ENCODE results near the gene CPEB4.

CPEB4 gene

GRCh38 chr5:173859408-173860159, 28.6 kb upstream of the CPEB4 start:
- DNase-seq: no peak

- DNase-seq: no peak
Measured at GRCh38 chr5:173862047-173862477, 26.1 kb upstream of the CPEB4 start.

GRCh38 chr5:173863359-173863758, 24.8 kb upstream of the CPEB4 start:
- DNase-seq: no peak

GRCh38 chr5:173864126-173865050, 23.8 kb upstream of the CPEB4 start:
- DNase-seq: no peak

- DNase-seq: peak; percentile 91
Measured at GRCh38 chr5:173866243-173866857, 21.8 kb upstream of the CPEB4 start.

- no peak for DNase-seq
Measured at GRCh38 chr5:173866858-173867679, 21.1 kb upstream of the CPEB4 start.

- peak; percentile 83 for DNase-seq
Measured at GRCh38 chr5:173868096-173868880, 19.9 kb upstream of the CPEB4 start.

- DNase-seq: no peak
Measured at GRCh38 chr5:173869316-173869715, 18.8 kb upstream of the CPEB4 start.

- no peak for DNase-seq
Measured at GRCh38 chr5:173872957-173873305, 15.2 kb upstream of the CPEB4 start.

GRCh38 chr5:173873306-173873922, 14.7 kb upstream of the CPEB4 start:
- DNase-seq: peak; percentile 32

- DNase-seq: no peak
Measured at GRCh38 chr5:173875189-173875588, 13.0 kb upstream of the CPEB4 start.

GRCh38 chr5:173878224-173878967, 9.8 kb upstream of the CPEB4 start:
- DNase-seq: no peak

GRCh38 chr5:173880306-173880985, 7.7 kb upstream of the CPEB4 start:
- DNase-seq: no peak

GRCh38 chr5:173881811-173882575, 6.2 kb upstream of the CPEB4 start:
- DNase-seq: no peak

GRCh38 chr5:173882632-173883031, 5.5 kb upstream of the CPEB4 start:
- DNase-seq: no peak

GRCh38 chr5:173883347-173883924, 4.7 kb upstream of the CPEB4 start:
- no peak for DNase-seq

GRCh38 chr5:173884402-173885053, 3.6 kb upstream of the CPEB4 start:
- peak; percentile 55 for DNase-seq

GRCh38 chr5:173885054-173885443, 3.1 kb upstream of the CPEB4 start:
- DNase-seq: no peak
